Right lobe of liver (tissue), 6 donors: Measurements from ENCODE around the gene BDH1. TPM values are rescaled to one million over a fixed set of nuclear protein-coding genes. Genes with fewer than 3 reads are reported as not detected.

ENCODE experiments used
- ATAC-seq, 4 donors: fragments of 200-7000 bp; cut with Tn5 transposase; one replicate each; pipeline ENCODE4 v1.9.1; 2020; ENCODE audit warnings: mild to moderate bottlenecking in 4 of 4, moderate library complexity in 4 of 4
- DNase-seq, 3 donors: peaks; one replicate each; pipeline ENCODE4 v3.0.0-alpha.2; 2020
- H3K27ac ChIP-seq, 3 donors: fragments of 200-600 bp; one replicate each; pipeline ENCODE4 v1.8.0; 2022
- H3K27me3 ChIP-seq, 2 donors: fragments of 200-600 bp; one replicate each; pipeline ENCODE4 v1.8.0; 2022
- H3K36me3 ChIP-seq, 4 donors: fragments of 200-600 bp; sonication (generic) in 1 of 4; one replicate each; pipeline versions ENCODE4 v1.5.1 to v1.8.0; 2017 to 2022; ENCODE audit warnings: control low read depth in 1 of 4
- H3K4me1 ChIP-seq, 4 donors: fragments of 200-600 bp; sonication (generic) in 1 of 4; one replicate each; pipeline versions ENCODE4 v1.5.1 to v1.8.0; 2017 to 2022; ENCODE audit warnings: control low read depth in 1 of 4
- H3K4me3 ChIP-seq, 3 donors: fragments of 200-600 bp; one replicate each; pipeline ENCODE4 v1.8.0; 2022
- H3K9me3 ChIP-seq, 4 donors: fragments of 200-600 bp; sonication (generic) in 1 of 4; one replicate each; pipeline versions ENCODE4 v1.5.1 to v1.8.0; 2017 to 2022; ENCODE audit warnings: control low read depth in 1 of 4
- CTCF ChIP-seq, 4 donors: fragments of 200-600 bp in 3 of 4; fragments of 450-650 bp in 1 of 4; IDR thresholded peaks; one replicate each; pipeline versions ENCODE4 v1.5.1 to v1.8.0; 2016 to 2022; ENCODE audit warnings: antibody characterized with exemption in 4 of 4, mild to moderate bottlenecking in 2 of 4
- POLR2A ChIP-seq: fragments of 450-650 bp; IDR thresholded peaks from one replicate; pipeline ENCODE4 v1.6.1; 2017; ENCODE audit warnings: antibody characterized with exemption, mild to moderate bottlenecking
- WGBS: methylation state at CpG from one replicate; pipeline ENCODE4 v1.1.6; 2018; ENCODE audit warnings: low coverage, low lambda C conversion rate; ENCODE audit not compliant: insufficient coverage; ENCODE audit errors: missing lambda C conversion rate; 5-methylcytosine and 5-hydroxymethylcytosine counted together
- intact Hi-C, 2 donors: fragments of 100-400 bp; cut with DNase I; formaldehyde crosslinking; loops; one replicate each; pipeline versions ENCODE4 v1.11.2 to v1.14.1; 2022
- total RNA-seq, 6 experiments: library from RNA; depleted of rRNA in 2 of 6; stranded (reverse); fragments of >200 nt in 2 of 6; fragmentation: NEBNext Ultra II Directional in 3 of 6; extraction: Animal tissue kit (Norgen Biotek cat#: 25700) in 3 of 6; gene quantifications; one replicate each; pipeline versions ENCODE4 v1.1.0 to v1.2.4, GENCODE V29; 2016 to 2023
- donor health status: DM: no; HTN: yes; CAD: no.
- donor health status: DM: no; HTN: no; CAD: no.
- donor health status: DM: no; HTN: no; CAD: no.
- donor health status: DM: no; HTN: yes; CAD: no.
- donor health status: DM: no; HTN: yes; CAD: no.

The BDH1 gene
- total RNA-seq, 6 experiments from 2014 or later: 65.5 to 366 (median 233) TPM

- ATAC-seq (no peak), DNase-seq (no peak)
- TF ChIP-seq POLR2A: no peak
- TF ChIP-seq CTCF (IDR thresholded peaks at IDR 0.05): no peak
- Histone ChIP-seq H3K4me1 (no peaks in the 10 kb centered on the region), H3K27me3 (no peaks in the 10 kb centered on the region), H3K36me3 (no peaks in the 10 kb centered on the region), H3K9me3 (no peaks in the 10 kb centered on the region), H3K27ac (no peak overlapping the region), H3K4me3 (no peak overlapping the region)
- WGBS: 64% methylated on average over 2 of the region's 9 CpGs
- intact Hi-C loops: no loop called here
Observed at GRCh38 chr3:197580253-197580691, 24.5 kb upstream of the BDH1 start.

- peaks cover 0 to 13% (median 6%) of the 10 kb centered on the region in 4 donors for H3K4me1 ChIP-seq
- H3K27ac ChIP-seq: no peak overlapping the region
- WGBS: 76% methylated on average over 5 of the region's 6 CpGs
- H3K36me3 ChIP-seq: no peaks in the 10 kb centered on the region
- intact Hi-C loops: no loop called here
- no peak overlapping the region for H3K4me3 ChIP-seq
- no peak for TF ChIP-seq CTCF (IDR thresholded peaks at IDR 0.05)
- TF ChIP-seq POLR2A: no peak
- H3K9me3 ChIP-seq: no peaks in the 10 kb centered on the region
- DNase-seq (no peak), ATAC-seq (no peak)
- H3K27me3 ChIP-seq: no peaks in the 10 kb centered on the region
Observed at GRCh38 chr3:197578376-197578775, 22.6 kb upstream of the BDH1 start.

GRCh38 chr3:197577366-197578074 is 21.8 kb upstream of the BDH1 start:
- no peaks in the 10 kb centered on the region for H3K27me3 ChIP-seq
- DNase-seq (no peak), ATAC-seq (no peak)
- no peak overlapping the region for H3K27ac ChIP-seq
- TF ChIP-seq CTCF (IDR thresholded peaks at IDR 0.05) (no peak), POLR2A (no peak)
- H3K36me3 ChIP-seq: no peaks in the 10 kb centered on the region
- H3K4me3 ChIP-seq: no peak overlapping the region
- WGBS: 87% methylated on average over 4 of the region's 13 CpGs
- H3K9me3 ChIP-seq: no peaks in the 10 kb centered on the region
- intact Hi-C loops: no loop called here
- H3K4me1 ChIP-seq: peaks cover 0 to 14% (median 6%) of the 10 kb centered on the region in 4 donors

GRCh38 chr3:197576838-197577237 is 21.1 kb upstream of the BDH1 start:
- DNase-seq (no peak), ATAC-seq (no peak)
- peaks cover 0 to 14% (median 6%) of the 10 kb centered on the region in 4 donors for H3K4me1 ChIP-seq

More at GRCh38 chr3:197576838-197577237, 21.1 kb upstream of the BDH1 start:
- TF ChIP-seq CTCF (IDR thresholded peaks at IDR 0.05): no peak
- TF ChIP-seq POLR2A: no peak
- 93% methylated on average over 3 of the region's 8 CpGs for WGBS
- H3K27me3 ChIP-seq: no peaks in the 10 kb centered on the region
- H3K4me3 ChIP-seq: no peak overlapping the region
- no peaks in the 10 kb centered on the region for H3K9me3 ChIP-seq
- no peak overlapping the region for H3K27ac ChIP-seq
- no peaks in the 10 kb centered on the region for H3K36me3 ChIP-seq
- intact Hi-C loops: no loop called here
